NCI-H510A treated with DMSO at 0.1 percent for 48 hours (cell line): ENCODE results near the gene ZSCAN31.
"Not testable (repeated sequence)": the region's sequence is repeated elsewhere in the genome, so short reads cannot be mapped to it uniquely, and the experiment has no call there.

Source experiments
- DNase-seq: peaks from one replicate; lab custom pipeline; 2025; lab: John Stamatoyannopoulos, UW

The ZSCAN31 gene

GRCh38 chr6:28317866-28318265 lies 18.1 kb downstream of the ZSCAN31 start:
- not testable (repeated sequence) for DNase-seq

- DNase-seq: no peak
Observed at GRCh38 chr6:28315628-28316027, 20.3 kb downstream of the ZSCAN31 start.

DNA sequence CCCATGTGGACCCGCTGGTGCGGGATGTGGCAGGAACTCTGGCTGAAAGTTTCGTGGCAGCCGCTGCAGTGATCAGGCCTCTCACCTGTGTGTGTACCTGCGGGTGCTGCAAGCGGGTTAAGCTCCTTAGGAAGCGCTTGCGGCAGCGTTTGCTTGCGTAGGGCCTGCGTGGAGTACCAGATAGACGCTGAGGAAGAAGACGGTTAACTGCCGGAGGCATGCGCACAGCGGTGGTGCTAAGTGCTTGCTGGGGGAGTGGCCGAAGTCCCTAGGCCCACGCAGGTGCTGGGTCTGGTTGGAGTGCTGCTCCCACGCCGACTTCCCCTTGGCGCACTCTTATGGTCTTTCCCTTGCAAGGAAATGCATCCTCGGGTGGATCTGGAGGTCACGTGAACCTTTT lies 23.0 kb downstream of the ZSCAN31 start:
- no peak for DNase-seq

DNA sequence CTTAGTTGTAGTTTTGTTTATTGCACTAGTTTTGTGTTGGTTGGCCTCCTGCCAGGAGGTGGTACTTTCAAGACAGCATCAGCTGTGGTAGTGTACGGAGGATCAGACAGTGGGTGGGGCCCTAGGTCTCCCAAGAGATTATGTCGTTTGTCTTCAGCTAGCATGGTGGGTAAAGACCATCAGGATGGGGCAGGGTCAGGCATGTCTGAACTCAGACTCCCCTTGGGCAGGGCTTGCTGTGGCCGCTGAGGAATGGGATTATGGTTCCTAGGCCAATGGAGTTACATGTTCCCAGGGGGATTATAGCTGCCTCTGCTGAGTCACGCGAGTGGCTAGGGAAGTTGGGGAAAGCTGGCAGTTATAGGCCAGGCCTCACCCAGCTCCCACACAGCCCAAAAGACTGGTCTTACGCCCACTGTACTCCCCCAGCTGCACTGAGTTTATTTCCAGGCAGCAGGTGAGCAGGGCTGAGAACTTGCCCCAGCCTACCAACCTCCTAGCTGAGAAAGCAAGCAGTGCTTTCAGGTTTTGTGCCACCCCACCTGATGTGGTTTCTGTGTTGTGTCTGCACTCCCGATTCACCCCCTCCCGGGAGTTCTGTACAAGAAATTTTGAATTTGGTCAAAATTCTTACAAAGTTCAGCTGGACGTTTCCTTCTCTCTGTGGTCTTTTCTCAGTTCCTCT lies 24.7 kb downstream of the ZSCAN31 start:
- no peak for DNase-seq

DNA sequence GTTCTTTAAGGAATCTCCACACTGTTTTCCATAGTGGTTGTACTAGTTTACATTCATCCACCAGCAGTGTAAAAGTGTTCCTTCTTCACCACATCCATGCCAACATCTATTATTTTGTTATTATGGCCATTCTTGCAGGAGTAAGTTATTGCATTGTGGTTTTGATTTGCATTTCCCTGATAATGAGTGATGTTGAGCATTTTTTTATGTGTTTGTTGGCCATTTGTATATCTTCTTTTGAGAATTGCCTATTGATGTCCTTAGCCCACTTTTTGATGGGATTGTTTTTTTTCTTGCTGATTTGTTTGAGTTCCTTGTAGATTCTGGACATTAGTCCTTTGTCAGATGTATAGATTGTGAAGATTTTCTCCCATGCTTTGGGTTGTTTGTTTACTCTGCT lies 29.6 kb downstream of the ZSCAN31 start:
- DNase-seq: not testable (repeated sequence)

DNA sequence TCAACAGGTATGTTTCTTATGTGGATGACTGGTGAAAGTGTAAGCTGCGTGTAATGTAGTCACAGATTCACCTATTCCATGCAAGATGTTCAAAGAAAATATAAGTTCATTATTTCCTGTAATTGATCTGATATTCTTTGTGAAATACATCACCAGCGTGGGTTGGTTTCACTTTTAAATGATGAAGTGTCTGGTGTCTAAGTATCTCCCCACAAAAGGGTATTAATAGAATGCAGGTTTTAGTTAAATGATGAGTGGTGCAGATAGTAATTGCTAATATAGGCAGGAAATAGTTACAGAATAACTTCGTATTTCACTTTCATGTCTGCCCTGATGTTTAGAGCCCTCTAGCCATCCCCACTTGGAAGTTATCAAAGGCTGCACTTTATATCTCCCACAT lies 32.4 kb downstream of the ZSCAN31 start:
- no peak for DNase-seq

GRCh38 chr6:28296520-28297060 lies 39.4 kb downstream of the ZSCAN31 start:
- no peak for DNase-seq

- DNase-seq: no peak
Observed at GRCh38 chr6:28295326-28295725, 40.6 kb downstream of the ZSCAN31 start.

GRCh38 chr6:28291573-28291972 lies 44.4 kb downstream of the ZSCAN31 start:
- no peak for DNase-seq

DNA sequence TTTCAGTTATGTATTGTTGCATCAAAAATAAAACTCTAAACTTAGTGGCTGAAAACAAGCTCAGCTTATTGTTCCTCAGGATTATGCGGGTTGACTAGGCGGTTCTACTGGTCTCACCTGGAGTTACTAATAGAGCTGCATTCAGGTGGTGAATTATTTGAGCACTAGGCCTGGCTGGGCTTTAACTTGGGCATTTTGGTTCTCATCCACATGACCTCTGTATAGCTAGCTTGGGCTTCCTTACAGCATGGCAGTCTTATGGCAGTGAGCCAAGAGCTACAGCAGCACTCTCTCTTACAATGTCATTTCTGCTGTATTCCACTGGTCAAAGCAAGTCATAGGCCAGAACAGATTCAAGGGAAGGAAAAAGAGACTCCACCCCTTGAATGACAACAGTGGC lies 53.0 kb downstream of the ZSCAN31 start:
- DNase-seq: no peak

GRCh38 chr6:28281288-28282064 lies 54.5 kb downstream of the ZSCAN31 start, which contains the start of gene PGBD1:
Gene PGBD1 (plus strand): TSS chr6:28281572. CDS start chr6:28283814, 2,242 bp downstream.
- peak; percentile 69 for DNase-seq

DNA sequence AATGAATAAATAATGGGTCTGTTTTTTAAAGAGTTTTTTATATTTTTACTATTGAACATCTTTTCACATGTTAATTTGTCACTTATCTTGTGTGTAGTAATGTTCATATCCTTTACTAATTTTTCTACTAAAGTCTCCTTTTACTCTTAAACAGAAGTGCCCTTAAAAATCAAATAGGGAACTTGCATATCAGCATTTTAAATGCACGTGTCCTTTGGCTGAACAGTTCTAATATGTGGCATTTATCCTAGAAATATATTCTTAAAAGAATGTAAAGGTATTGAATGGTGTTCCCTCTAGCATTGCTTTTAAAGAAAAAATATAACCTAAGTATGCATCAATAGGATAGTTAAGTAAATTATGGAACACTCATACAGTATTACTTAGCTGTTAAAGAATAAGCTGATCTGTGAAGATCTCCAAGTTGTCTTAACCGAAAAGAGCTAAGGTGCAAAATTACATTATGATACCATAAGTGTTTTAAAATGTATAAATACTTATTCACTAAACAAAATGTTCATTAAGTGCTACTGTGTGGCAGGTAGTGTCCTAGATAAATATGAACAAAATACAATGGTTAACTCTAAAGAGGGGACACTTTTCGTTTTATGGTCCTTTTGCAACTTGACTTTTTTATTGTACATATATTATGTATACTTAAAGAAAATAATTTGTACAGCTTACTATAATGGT lies 55.2 kb downstream of the ZSCAN31 start:
- no peak for DNase-seq

GRCh38 chr6:28277746-28278145 lies 58.2 kb downstream of the ZSCAN31 start:
- no peak for DNase-seq

GRCh38 chr6:28274888-28275287 lies 61.1 kb downstream of the ZSCAN31 start:
- no peak for DNase-seq
